CD1c-positive myeloid dendritic cell (primary cell): ENCODE measurements around the gene MAGED1.
"Not testable (repeated sequence)": the region's sequence is repeated elsewhere in the genome, so short reads cannot be mapped to it uniquely, and the experiment has no call there.

Experiments
- DNase-seq: peaks from one replicate; pipeline ENCODE4 v3.0.0-alpha.2; 2016; ENCODE audit errors: extremely low spot score

MAGED1 gene

DNA sequence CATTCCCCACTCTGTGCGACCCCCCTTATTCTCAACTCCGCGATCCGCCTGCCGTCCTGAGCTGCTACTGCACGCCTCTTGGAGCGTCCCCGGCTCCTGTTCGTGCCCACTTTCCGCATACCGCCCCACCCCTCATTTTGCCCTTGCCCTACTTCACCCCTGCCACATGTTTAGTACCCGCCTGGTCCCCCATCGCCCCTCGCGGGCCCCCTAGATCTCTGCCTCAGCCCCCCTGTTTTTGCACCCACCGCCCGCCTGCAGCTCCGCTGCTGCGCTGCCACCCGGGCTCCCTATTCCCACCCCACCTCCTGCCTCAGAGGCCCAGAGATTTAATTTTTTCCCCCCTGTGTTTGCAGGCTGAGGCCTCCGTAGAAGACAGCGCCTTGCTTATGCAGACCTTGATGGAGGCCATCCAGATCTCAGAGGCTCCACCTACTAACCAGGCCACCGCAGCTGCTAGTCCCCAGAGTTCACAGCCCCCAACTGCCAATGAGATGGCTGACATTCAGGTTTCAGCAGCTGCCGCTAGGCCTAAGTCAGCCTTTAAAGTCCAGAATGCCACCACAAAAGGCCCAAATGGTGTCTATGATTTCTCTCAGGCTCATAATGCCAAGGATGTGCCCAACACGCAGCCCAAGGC lies 1.4 kb downstream of the MAGED1 start:
- DNase-seq: no peak

DNA sequence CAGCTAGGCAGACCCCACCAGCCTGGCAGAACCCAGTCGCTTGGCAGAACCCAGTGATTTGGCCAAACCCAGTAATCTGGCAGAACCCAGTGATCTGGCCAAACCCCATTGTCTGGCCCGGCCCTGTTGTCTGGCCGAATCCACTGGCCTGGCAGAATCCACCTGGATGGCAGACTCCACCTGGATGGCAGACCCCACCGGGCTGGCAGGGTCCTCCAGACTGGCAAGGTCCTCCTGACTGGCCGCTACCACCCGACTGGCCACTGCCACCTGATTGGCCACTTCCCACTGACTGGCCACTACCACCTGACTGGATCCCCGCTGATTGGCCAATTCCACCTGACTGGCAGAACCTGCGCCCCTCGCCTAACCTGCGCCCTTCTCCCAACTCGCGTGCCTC lies 3.2 kb downstream of the MAGED1 start:
- no peak for DNase-seq

DNA sequence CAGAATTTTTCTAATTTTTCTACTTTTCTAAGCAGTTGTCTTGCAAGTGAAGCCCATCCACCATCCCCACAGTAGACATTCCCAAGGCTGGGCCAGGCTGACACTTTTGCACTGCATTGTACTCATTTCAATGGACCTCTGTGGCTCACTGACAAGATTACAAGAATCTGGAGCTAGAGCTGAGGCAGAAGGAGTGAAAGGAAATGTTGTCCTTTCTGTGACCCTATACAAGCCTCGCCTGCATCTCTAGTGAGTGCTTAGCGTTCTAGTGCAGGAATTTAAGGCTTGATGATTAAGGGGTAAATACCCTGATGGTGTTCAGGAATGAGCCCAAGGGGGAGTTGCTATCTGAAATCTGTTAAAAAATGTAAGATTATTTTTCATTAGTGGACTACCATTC lies 6.3 kb downstream of the MAGED1 start:
- DNase-seq: no peak

DNA sequence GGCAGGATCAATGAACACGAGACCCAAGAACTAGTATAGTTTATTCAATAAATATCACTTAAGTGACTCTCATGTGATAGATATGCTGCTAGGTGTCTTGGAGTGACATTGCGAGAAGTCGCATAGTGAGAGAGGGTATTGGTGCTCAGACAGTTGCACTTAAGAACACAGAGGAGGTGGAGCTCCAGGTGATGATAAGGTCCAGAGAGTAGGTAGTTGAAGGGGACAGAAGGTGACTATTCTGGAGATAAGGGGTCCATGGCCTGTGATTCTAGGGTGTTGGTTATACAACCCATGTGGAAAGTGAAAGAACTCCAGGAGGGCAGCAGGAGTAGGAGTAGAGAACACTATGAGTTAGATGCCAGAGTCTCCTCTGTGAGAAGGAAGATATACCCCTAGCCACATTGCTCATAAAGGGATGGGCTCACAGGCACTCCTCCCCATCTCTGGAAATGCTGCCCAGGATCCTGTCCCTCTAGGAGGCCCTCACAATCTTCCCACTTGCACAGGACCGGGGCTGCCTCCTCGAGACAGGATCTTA lies 9.2 kb downstream of the MAGED1 start:
- DNase-seq: no peak

DNA sequence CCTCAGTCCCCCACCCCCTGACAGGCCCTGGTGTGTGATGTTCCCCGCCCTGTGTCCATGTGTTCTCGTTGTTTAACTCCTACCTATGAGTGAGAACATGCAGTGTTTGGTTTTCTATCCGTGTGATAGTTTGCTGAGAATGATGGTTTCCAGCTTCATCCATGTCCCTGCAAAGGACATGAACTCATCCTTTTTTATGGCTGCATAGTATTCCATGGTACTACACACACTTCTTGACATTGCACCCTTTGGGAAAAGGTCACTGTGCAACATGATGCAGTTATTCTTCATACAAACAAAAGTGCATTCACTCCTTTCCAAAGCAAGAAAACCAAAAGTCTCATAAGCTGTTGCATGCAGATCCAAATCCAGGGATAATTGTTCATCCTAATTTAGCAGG lies 11.7 kb downstream of the MAGED1 start:
- DNase-seq: not testable (repeated sequence)

DNA sequence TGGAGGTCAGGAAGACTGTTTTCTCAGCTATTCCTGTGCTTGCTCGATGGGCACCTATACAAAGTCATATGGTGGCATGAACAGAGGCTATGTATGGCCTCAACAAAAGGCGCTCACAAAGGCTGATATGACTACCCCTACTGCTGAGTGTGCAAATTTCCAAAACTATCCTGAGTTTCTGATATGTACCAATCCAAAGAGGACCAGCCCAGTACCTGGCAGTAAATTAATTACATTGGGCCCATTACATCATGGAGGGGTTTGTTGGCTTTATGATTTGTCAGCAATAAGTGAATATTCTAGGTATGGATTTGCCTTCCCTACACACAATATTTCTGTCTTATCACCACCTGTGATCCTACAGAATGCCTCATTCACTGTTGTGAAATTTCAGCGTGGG lies 12.3 kb downstream of the MAGED1 start:
- no peak for DNase-seq

DNA sequence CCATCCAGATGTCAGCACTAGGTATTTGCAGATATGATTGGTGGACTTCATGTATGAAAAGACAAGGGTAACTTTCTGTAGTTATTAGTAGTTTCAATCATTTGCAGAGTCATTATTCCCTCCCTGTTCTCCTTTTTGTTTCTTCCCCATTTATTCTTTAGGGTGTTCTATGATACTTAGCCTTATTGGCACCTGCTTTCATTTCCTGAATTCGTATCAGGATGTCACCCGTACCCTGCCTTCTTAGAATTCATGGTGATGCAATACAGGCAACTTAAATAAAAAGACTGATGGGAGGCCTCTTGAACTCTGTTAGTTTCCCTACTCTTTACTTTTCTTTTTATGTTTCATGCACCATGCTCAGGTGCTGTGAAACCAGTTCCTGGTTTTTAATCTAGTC lies 24.2 kb downstream of the MAGED1 start:
- peak; percentile 21 for DNase-seq

DNA sequence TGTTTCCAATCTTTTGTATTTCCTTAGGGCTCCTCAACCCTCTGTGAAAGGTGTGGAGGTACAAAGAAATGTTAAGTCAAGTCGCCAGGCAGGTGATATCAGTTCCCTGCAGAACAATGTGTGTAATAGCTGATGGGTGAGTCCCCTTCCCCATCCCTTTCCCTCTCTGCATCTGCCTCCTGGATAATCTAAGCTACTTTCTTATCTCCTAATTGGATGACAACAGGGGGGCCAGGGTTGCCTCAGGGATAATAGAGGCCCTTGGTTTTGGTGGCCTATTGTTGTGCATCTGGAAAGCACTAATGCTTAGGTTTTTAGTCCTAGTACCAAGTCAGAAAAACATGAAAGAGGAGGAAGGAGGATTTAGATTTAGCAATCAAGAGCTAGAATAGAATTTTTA lies 29.1 kb downstream of the MAGED1 start:
- DNase-seq: no peak

DNA sequence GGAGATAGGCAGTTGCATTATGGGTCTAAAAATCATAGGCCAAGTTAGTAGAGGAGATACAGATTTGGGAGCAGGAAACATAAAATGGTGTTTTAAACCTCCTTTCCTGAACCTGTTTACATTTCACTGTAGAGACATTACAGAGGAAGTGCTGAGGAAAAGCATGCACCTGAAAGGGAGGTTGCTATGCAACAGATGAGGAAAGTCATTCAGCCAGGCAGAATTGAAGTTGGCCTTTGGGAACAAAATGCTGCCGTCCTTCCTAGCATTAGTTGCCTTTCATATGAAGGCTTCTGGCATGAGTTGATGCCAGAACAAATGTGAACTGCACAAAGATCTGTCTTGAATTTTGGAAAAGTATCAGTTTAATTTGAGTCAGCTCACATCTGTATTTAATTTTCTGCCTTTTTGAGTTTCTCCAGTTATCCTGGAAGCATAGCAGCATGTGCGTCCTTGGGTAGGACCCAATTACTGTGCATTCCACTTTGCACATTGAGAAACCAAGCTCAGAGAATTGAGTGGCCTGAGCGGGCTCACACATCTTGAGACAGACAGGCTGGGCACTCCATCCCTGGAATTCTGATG lies 38.2 kb downstream of the MAGED1 start:
- DNase-seq: no peak
